Measurements from ENCODE around the gene TSSC4.

TSSC4 gene

GRCh38 chr11:2437516-2437915, 37.0 kb downstream of the TSSC4 start:
- no peak for TF ChIP-seq CREB1 (IDR thresholded peaks at IDR 0.05; ENCODE audit: low read depth)
- TF ChIP-seq TCF12 (IDR thresholded peaks at IDR 0.05; ENCODE audit: low read depth) = no peak
- TF ChIP-seq EP300 (IDR thresholded peaks at IDR 0.05; ENCODE audit: borderline replicate concordance) = no peak
- TF ChIP-seq, protein P1, sequence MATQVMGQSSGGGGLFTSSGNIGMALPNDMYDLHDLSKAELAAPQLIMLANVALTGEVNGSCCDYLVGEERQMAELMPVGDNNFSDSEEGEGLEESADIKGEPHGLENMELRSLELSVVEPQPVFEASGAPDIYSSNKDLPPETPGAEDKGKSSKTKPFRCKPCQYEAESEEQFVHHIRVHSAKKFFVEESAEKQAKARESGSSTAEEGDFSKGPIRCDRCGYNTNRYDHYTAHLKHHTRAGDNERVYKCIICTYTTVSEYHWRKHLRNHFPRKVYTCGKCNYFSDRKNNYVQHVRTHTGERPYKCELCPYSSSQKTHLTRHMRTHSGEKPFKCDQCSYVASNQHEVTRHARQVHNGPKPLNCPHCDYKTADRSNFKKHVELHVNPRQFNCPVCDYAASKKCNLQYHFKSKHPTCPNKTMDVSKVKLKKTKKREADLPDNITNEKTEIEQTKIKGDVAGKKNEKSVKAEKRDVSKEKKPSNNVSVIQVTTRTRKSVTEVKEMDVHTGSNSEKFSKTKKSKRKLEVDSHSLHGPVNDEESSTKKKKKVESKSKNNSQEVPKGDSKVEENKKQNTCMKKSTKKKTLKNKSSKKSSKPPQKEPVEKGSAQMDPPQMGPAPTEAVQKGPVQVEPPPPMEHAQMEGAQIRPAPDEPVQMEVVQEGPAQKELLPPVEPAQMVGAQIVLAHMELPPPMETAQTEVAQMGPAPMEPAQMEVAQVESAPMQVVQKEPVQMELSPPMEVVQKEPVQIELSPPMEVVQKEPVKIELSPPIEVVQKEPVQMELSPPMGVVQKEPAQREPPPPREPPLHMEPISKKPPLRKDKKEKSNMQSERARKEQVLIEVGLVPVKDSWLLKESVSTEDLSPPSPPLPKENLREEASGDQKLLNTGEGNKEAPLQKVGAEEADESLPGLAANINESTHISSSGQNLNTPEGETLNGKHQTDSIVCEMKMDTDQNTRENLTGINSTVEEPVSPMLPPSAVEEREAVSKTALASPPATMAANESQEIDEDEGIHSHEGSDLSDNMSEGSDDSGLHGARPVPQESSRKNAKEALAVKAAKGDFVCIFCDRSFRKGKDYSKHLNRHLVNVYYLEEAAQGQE (IDR thresholded peaks at IDR 0.05; ENCODE audit: low read depth) = no peak
- TF ChIP-seq TEAD4 (IDR thresholded peaks at IDR 0.05) = no peak
- no peak for TF ChIP-seq ZBTB7A (IDR thresholded peaks at IDR 0.05; ENCODE audit: low read depth)
- TF ChIP-seq YY1 (IDR thresholded peaks at IDR 0.05; ENCODE audit: low read depth) = no peak
- no peak for TF ChIP-seq RAD21 (IDR thresholded peaks at IDR 0.05; ENCODE audit: low read depth)
- TF ChIP-seq EGR1 (IDR thresholded peaks at IDR 0.05) = no peak
- TF ChIP-seq, protein P2, sequence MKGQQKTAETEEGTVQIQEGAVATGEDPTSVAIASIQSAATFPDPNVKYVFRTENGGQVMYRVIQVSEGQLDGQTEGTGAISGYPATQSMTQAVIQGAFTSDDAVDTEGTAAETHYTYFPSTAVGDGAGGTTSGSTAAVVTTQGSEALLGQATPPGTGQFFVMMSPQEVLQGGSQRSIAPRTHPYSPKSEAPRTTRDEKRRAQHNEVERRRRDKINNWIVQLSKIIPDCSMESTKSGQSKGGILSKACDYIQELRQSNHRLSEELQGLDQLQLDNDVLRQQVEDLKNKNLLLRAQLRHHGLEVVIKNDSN (IDR thresholded peaks at IDR 0.05) = no peak
- no peak for TF ChIP-seq MAX (IDR thresholded peaks at IDR 0.05)
- TF ChIP-seq CEBPB (IDR thresholded peaks at IDR 0.05) = no peak
- no peak for TF ChIP-seq NFIC (IDR thresholded peaks at IDR 0.05)
- no peak for TF ChIP-seq FOXM1 (IDR thresholded peaks at IDR 0.05; ENCODE audit: borderline replicate concordance, low read depth)
- TF ChIP-seq TAF1 (IDR thresholded peaks at IDR 0.05; ENCODE audit: low read depth) = no peak

DNA sequence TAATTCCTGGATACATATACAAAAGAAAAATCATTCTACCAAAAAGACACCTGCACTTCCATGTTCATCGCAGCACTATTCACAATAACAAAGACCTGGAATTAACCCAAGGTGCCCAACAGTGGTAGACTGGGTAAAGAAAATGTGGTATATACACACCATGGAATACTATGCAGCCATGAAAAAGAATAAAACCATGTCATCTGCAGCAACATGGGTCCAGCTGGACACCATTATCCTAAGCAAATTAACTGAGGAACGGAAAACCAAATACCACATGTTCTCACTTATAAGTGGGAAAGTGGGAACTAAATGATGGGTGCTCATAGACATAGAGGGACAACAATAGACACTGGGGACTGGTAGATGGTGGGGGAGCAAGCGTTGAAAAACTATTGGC, 39.3 kb downstream of the TSSC4 start:
- TF ChIP-seq FOXM1 (IDR thresholded peaks at IDR 0.05; ENCODE audit: borderline replicate concordance, low read depth) (no peak), CREB1 (IDR thresholded peaks at IDR 0.05; ENCODE audit: low read depth) (no peak), NFIC (IDR thresholded peaks at IDR 0.05) (no peak), MAX (IDR thresholded peaks at IDR 0.05) (no peak), TEAD4 (IDR thresholded peaks at IDR 0.05) (no peak), TCF12 (IDR thresholded peaks at IDR 0.05; ENCODE audit: low read depth) (no peak), TAF1 (IDR thresholded peaks at IDR 0.05; ENCODE audit: low read depth) (no peak), EGR1 (IDR thresholded peaks at IDR 0.05) (no peak)

- TF ChIP-seq, protein P1 (IDR thresholded peaks at IDR 0.05; ENCODE audit: low read depth) = no peak
- TF ChIP-seq CREB1 (IDR thresholded peaks at IDR 0.05; ENCODE audit: low read depth) (no peak), RAD21 (IDR thresholded peaks at IDR 0.05; ENCODE audit: low read depth) (no peak), TCF12 (IDR thresholded peaks at IDR 0.05; ENCODE audit: low read depth) (no peak), FOXM1 (IDR thresholded peaks at IDR 0.05; ENCODE audit: borderline replicate concordance, low read depth) (no peak), YY1 (IDR thresholded peaks at IDR 0.05; ENCODE audit: low read depth) (no peak), NFIC (IDR thresholded peaks at IDR 0.05) (no peak), TAF1 (IDR thresholded peaks at IDR 0.05; ENCODE audit: low read depth) (no peak), EP300 (IDR thresholded peaks at IDR 0.05; ENCODE audit: borderline replicate concordance) (no peak), MAX (IDR thresholded peaks at IDR 0.05) (no peak), ZBTB7A (IDR thresholded peaks at IDR 0.05; ENCODE audit: low read depth) (no peak), TEAD4 (IDR thresholded peaks at IDR 0.05) (no peak), CEBPB (IDR thresholded peaks at IDR 0.05) (no peak), EGR1 (IDR thresholded peaks at IDR 0.05) (no peak)
- TF ChIP-seq, protein P2 (IDR thresholded peaks at IDR 0.05) = no peak
Measured at GRCh38 chr11:2440646-2441045, 40.1 kb downstream of the TSSC4 start.

- TF ChIP-seq, protein P2 (IDR thresholded peaks at IDR 0.05) = no peak
- TF ChIP-seq TAF1 (IDR thresholded peaks at IDR 0.05; ENCODE audit: low read depth) (no peak), CREB1 (IDR thresholded peaks at IDR 0.05; ENCODE audit: low read depth) (no peak), RAD21 (IDR thresholded peaks at IDR 0.05; ENCODE audit: low read depth) (no peak), TEAD4 (IDR thresholded peaks at IDR 0.05) (no peak)
Measured at GRCh38 chr11:2441171-2441570, 40.6 kb downstream of the TSSC4 start.

DNA sequence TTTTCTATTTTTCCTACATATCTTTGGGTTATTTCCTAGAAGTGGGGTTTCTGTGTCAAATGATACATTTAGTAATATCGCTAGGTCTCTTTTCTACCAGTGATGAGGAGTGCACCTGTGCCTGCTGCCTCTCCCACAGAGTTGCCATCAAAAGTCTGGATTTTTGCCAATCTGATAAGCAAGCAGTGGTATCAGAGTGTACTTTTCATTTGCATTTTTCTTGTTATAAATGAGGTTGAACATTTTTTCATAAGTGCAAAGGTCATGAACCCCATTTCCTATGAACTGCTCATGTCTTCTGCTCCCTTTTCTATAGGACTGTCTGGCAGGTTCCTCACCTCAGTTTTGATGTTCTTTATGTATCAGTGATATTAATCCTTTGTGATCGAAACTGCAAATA, 42.0 kb downstream of the TSSC4 start:
- TF ChIP-seq YY1 (IDR thresholded peaks at IDR 0.05; ENCODE audit: low read depth) (no peak), FOXM1 (IDR thresholded peaks at IDR 0.05; ENCODE audit: borderline replicate concordance, low read depth) (no peak), EP300 (IDR thresholded peaks at IDR 0.05; ENCODE audit: borderline replicate concordance) (no peak), NFIC (IDR thresholded peaks at IDR 0.05) (no peak), TEAD4 (IDR thresholded peaks at IDR 0.05) (no peak), EGR1 (IDR thresholded peaks at IDR 0.05) (no peak), CEBPB (IDR thresholded peaks at IDR 0.05) (no peak), ZBTB7A (IDR thresholded peaks at IDR 0.05; ENCODE audit: low read depth) (no peak), CREB1 (IDR thresholded peaks at IDR 0.05; ENCODE audit: low read depth) (no peak), TCF12 (IDR thresholded peaks at IDR 0.05; ENCODE audit: low read depth) (no peak), TAF1 (IDR thresholded peaks at IDR 0.05; ENCODE audit: low read depth) (no peak), MAX (IDR thresholded peaks at IDR 0.05) (no peak), RAD21 (IDR thresholded peaks at IDR 0.05; ENCODE audit: low read depth) (no peak)
- TF ChIP-seq, protein P1 (IDR thresholded peaks at IDR 0.05; ENCODE audit: low read depth) = no peak
- TF ChIP-seq, protein P2 (IDR thresholded peaks at IDR 0.05) = no peak
